Activated CD4-positive, CD25-positive, alpha-beta regulatory T cell treated with anti-CD3 and anti-CD28 coated beads, Interleukin-2, amount 50 U/mL, for 16 hours (primary cell): ENCODE measurements around the gene BPIFB3.

Experiments
- DNase-seq: peaks from one replicate; pipeline ENCODE4 v3.0.0-alpha.2; 2020; ENCODE audit warnings: low read depth, low spot score

The BPIFB3 gene

DNA sequence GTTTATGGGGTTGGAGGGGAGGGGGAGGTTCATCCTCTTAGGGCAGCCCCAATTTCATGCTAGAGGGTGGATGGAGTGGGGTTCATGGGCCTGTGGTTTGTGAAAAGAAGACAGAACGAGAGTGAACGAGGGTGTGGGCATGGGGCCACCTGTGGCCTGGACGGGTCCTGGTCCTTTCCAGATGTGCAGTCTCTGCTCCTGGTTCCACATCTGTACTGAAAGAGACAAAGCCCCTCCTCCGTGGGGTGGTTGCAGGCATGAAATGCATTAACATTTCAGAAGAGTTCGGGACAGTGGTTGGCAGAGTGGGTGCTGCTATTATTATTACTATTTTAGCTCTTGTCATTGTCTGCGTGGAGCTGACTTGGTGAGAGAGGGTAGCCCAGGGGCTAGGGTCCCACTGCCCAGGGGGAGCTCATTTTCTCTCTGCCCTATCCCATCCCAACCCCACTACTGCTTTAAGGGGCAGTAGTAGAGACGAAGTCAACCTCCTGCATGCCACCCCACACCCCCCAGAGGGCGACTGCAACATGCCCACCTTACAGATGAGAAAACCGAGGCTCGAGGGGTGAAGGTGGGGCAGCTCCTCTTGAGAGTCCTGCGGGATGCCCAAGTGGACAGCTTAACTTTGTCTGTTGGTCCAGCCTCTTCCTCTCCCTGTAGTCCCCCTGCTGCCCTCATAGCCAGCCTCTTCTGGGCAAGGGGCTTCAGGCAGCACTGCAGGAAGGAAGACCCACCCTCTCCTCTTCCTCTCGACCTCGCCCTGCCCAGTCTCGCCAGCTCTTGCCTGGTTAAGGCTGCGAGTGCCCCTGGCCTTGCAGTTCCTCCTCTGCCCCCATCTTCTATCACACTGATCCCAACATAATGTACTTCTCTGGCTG, 37.8 kb upstream of the BPIFB3 start:
- no peak for DNase-seq

DNA sequence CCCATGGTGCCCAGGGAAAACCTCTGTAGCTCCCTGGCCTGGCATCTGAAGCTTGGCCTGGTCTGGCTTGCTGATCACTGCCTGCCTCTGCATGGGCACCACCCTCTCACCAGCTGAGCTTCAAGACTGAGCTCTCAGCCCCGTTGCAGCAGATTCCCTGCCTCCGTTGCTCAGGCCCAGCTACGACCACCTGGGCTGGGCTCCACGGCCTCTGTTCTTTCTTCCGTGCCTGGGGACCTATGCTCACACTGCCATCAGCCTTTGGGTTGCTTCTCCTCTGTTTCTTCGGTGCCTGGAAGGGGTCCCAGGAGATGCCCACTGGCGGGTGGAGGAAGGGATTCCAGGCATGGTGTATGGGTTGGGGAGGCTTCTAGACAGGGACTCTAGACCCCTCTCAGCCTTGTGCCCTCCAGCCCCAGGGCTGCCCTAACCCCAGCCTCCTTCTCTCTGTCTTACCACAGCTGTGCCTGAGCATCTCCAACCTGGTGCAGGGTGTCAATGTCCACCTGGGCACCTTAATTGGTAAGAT, 37.1 kb upstream of the BPIFB3 start:
- DNase-seq, result no peak

DNA sequence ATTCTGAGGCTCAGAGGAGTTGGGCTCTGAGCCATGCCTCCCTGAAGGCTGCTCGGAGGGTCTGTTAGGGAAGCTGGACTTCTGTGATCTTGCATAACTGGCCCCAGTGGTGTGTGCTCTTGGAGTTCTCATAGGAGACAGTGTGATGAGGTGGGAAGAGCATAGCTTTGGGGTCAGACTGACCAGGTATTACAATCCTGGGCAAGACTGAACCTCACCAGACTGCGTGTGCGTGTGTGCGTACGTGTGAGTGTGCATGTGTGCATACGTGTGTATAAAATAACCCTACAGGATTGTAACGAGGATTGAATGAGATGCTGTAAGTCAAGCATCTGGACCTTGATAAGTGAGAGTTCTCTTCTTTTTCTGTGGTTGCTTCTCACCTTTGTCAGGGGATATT, 36.2 kb upstream of the BPIFB3 start:
- DNase-seq, result no peak

DNA sequence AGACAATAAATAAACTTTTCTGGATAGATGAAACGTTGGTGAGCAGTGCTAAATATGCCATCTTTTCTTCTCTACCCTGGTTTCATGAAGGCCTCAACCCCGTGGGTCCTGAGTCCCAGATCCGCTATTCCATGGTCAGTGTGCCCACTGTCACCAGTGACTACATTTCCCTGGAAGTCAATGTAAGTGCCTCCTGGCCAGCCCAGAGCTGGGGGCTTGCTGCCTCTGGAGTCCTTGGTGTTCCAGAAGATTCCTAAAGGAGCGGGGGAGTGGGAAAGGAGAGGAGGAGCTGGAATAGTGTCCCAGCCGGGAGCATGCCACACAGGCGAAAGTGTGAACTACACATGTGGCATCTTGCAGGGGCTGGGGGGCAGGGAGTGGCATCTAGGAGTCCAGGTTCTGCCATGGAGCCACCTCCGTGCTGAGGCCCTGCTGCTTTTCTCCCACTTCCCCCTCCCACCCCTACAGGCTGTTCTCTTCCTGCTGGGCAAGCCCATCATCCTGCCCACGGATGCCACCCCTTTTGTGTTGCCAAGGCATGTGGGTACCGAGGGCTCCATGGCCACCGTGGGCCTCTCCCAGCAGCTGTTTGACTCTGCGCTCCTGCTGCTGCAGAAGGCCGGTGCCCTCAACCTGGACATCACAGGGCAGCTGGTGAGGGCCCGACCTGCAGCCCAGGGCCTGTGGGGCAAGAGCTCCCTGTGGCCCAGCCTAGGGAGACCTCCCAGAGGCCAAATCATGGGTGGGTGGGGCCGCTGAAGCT, 35.4 kb upstream of the BPIFB3 start:
- DNase-seq, result no peak

DNA sequence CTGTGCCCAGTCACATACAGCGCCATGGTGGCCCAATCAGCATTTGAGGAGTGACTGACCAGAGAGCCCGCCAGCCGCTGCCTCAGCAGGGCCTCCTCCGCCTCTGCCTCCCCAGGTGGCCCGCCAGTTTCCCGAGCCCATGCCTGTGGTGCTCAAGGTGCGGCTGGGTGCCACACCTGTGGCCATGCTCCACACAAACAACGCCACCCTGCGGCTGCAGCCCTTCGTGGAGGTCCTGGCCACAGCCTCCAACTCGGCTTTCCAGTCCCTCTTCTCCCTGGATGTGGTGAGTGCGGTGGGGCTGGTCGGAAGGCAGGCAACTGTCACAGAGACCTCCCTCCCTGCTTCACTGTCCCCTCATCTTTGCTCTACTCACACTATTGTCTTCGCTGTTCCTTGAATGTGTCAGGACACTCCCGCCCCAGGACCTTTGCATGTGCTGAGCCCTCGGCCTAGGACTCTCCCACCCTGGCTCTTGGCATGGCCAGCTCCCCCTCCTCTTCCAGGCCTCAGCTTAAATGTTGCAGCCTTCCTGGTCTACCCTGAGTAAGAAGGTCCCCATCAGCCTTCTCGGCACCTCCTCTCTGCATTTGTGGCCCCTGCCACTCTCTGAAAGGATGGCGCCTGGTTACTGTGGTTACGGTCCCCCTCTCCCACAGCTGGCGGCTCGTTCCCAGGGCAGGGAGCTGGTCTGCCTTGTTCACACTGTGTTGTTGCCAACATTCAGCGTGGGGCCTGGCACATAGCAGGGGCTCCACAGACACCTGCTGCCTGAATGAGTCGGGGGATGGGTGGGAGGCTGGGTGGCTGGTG, 34.0 kb upstream of the BPIFB3 start:
- no peak for DNase-seq

- DNase-seq, result no peak
These were observed 33.2 kb upstream of the BPIFB3 start for GRCh38 chr20:33020278-33021161.

DNA sequence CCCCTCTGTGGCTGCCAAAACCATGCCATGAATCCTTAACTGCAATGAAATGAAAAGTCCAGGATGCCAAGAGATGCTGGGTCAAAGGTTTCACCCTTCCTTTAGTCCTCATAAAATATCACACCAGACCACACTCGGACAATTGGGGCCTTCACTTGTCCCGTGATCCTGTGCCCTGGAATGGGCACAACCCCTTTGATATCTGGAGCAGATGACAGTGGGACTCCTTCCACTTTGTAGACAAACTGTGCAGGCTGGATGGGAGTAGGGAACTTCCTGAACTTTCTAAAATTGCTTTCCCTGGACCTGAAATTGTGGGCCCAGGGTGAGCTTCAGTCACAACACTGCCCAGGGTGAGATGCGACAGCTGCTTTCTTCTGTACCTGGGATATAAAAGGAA, 31.8 kb upstream of the BPIFB3 start:
- no peak for DNase-seq

- no peak for DNase-seq
These were observed 31.4 kb upstream of the BPIFB3 start for GRCh38 chr20:33022289-33022688.

DNA sequence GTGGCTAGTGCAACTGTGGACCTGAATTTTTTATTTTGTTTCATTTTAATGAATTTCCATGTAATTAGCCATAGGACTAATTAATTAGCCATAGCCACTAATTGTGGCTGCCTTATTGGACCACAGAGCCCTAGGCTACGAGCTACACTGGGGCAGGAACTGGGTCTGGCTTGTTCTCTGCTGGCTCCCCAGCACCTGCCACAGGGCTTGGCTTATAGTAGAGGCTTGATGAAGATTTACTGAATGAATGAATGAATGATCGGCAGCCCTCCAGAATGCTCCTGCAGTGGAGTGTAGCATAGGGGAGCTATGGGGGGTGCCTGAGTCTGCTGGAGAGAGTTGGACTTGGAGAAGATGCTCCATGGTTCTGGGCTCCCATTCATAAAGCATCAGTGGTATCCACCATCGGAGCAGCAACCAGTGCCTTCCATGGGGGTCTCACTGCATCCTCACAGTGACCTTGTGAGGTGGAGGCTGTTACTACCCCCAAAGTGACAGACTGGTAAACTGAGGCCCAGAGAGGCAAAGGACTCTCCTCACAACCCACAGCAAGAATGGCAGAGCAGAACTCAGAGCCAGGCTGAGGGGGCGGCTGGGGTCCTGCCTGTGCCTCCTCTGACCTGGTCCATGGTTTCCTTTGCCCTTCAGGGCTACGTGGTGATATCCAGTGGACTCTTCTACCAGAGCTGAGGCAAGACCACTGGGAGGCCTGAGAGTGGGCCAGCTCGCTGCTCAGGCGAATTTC, 30.8 kb upstream of the BPIFB3 start:
- no peak for DNase-seq

DNA sequence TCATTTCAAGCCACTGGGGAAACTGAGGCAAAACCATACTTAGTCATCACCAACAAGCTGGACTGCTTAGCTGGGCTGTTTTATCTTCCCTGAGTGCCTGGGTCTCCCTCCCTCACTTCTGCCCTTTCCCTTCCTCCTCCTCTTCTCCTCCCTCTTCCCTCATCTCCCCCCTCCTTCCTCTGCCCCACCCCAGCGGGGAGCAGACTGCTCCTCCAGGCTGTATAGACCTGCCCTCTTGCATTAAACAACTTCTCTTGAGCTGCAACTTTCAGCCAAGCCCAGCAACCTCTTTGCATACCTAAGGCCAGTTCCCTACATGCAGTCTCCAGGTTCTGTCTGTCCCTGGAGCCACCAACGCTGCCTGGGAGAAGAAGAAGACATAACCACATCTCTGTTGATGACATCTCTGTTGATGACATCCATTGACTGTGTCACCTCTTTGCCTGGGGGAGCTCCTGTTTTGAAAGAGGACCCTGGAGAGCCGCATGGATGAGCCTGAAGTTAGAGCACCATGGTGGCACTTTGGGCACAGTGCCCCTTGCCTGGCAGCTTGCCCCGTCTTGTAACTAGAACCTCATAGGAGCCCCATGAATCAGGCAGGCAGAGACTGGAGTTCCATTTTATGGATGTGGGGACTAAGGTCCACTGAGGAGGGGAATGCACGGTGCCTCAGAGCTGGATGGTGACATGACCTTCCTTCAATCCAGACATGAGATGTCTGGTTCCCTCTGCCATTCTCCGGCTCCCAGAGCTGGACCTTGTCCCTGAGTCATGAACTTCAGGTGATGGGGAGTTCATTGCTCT, 30.1 kb upstream of the BPIFB3 start:
- no peak for DNase-seq

DNA sequence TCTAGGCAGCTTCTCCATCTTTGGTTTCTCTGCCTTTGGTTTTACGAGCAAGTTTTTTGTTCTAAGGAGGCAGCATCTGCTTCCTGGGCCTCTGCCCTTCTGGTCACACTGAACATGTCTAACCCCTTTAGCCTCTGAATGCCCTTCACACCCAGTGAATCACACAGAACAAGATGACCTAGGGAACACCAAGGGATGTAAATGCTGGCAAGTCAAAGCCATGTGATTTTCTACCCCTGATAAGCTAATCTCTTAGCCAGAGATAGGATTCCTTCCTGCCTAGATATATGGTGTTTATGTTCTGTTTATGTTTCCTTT, 29.5 kb upstream of the BPIFB3 start:
- DNase-seq, result no peak

DNA sequence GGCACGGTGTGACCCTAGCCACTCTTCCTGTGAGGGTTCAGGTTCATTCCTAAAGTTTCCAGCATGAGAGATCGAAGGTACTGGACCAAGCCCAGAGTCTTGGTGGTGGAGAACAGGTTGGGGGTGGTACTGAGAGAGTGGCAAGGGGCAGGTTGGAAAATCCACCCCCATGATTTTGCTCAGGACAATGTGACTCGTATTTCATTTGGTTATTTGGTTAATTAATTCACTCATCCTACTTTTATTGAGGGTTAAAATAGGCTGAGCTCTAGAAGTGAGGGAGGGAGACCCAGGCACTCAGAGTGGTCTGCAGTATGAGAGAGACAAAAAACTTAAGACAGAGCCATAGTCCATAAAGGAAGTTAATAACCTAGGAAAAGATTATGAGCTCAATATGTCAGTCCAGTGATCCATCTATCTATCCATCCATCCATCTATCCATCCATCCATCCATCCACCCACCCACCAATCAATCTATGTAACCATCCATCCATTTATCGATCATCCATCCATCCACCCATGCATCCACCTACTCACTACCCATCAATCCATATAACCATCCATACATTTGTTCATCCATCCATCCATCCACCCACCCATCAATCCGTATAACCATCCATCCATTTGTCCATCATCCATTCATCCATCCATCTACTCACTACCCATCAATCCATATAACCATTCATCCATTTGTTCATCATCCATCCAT, 28.9 kb upstream of the BPIFB3 start:
- no peak for DNase-seq

- DNase-seq, result no peak
These were observed 28.3 kb upstream of the BPIFB3 start for GRCh38 chr20:33025318-33025876.

DNA sequence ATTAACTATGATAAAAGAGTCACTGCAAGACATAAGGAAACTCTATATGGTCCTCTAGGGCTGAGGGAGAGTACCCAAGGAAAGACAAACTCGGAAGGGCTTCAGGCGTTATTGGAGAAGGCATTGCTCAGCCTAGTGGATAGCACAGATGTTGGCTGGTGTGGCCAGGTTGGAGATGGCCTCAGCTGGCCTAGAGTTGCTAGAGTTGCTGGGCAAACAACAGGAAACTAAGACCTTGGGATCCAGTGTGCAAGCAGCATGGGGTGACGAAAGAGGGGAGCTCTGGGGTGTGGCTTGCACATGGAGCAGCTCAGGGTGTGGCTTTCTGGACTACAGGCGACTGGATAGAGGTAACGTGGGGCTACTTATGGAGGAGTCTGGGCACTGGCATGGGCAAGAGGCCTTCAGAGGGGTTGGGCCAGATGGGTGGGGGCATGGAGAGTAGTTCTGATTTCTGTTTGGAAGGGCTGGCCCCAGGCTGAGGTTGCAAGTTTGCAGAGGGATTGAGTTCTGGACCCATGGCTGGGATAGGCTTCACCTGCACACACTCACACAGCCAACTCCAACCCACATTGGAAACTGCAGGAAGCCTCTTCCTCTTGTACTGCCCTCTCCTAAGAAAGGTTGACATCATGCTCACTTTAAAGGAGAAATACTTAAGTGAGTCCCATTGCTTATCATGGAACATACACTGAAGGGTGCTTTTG, 27.5 kb upstream of the BPIFB3 start:
- DNase-seq, result no peak

DNA sequence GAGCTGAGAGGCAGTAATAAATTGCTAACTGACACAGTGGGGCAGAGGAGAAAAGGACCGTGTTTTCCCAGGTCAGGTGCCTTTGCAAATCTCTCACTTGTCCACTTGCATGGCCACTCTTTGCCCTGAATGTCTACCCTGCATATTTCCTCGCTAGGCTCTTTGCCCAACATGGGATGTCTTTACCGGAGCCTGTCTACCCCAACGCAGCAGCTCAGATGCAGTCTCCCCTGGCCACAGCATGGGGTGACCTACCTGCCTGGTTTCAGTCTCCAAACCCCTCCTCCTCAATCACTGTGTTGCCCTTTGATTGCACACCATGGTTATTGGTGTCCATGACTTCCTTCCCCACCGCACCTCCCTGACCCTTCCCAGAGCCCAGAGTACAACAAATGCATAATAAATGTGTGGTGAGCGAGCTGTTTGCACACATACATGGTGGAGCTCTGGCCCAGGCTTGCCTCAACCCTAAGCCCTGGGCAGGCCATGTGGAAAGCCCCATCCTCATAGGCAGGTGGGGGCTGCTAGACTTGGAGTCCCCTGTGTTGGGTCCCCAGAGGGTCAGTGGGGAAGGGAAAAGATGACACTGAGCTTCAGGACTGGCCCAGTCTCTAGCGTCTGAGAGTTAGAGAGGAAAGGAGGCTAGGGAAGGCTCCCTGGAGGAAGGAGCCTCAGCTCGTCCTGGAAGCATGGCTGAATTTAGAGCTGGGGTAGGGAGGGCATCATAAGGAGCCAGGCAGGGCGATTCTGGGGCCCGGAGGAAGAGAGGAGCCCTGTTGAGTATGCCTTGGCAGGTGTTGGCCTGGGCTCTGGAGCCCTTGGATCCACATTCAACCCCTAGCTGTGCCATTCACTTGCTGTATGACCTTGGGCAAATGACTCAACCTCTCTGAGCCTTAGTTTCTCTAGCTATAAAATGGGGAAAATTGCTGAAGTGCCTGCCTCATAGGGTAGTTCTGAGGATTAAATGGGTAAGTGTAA, 26.6 kb upstream of the BPIFB3 start:
- DNase-seq, result no peak
